BJ (cell line): ENCODE data around the gene CDH16. TPM values are rescaled to one million over a fixed set of nuclear protein-coding genes. Genes with fewer than 3 reads are reported as not detected.

ENCODE experiments used
- CTCF ChIA-PET: fragments of 350-600 bp; formaldehyde crosslinking; extraction: SDS; loops from one replicate; lab custom pipeline; 2021; ENCODE audit warnings: antibody characterized with exemption, inconsistent platforms; lab: Yijun Ruan, JAX
- POLR2A ChIA-PET: fragments of 300-600 bp; sonication (Branson Sonifier 250); formaldehyde crosslinking; extraction: SDS; loops from one replicate; lab custom pipeline; 2021; ENCODE audit warnings: antibody characterized with exemption; lab: Charles Lee
- DNase-seq: peaks from one replicate; pipeline ENCODE4 v3.0.0-alpha.2; 2011; ENCODE audit warnings: low read depth
- H3K27me3 ChIP-seq: 2 replicates; pipeline ENCODE4 v1.6.0; 2011; ENCODE audit warnings: low read length; ENCODE audit not compliant: control insufficient read depth, insufficient read depth
- H3K36me3 ChIP-seq: 2 replicates; pipeline ENCODE4 v1.5.1; 2011; ENCODE audit warnings: low read length; ENCODE audit not compliant: control insufficient read depth, insufficient read depth
- H3K4me3 ChIP-seq: 2 replicates; pipeline ENCODE4 v1.5.1; 2011; ENCODE audit warnings: low read depth, mild to moderate bottlenecking, control low read depth, low read length
- CTCF ChIP-seq: IDR thresholded peaks from 2 replicates; pipeline ENCODE4 v1.5.1; 2011; ENCODE audit warnings: low read depth, mild to moderate bottlenecking, control low read depth, inconsistent platforms, low read length, moderate library complexity; ENCODE audit not compliant: insufficient read depth
- polyA plus RNA-seq: library from polyadenylated mRNA; depleted of rRNA; stranded (reverse); fragments of >200 nt; gene quantifications from 2 replicates; pipeline ENCODE4 v1.2.3, GENCODE V29; 2011

Gene CDH16
- polyA plus RNA-seq, 1 experiment = not detected

GRCh38 chr16:66904846-66905632 is 13.6 kb downstream of the CDH16 start:
- DNase-seq = no peak
- CTCF ChIA-PET = interaction anchor here (0.6 to 5.0 kb wide), 6 partner anchors 10 to 233 kb away, joined by 3 to 33 read pairs (median 3); partner anchors contain the start of gene CDH16
- Histone ChIP-seq H3K36me3 (no peaks in the 10 kb centered on the region), H3K27me3 (no peaks in the 10 kb centered on the region; the same call in none of the 2 replicates), H3K4me3 (no peak overlapping the region)
- POLR2A ChIA-PET = no interaction called here
- no peak for TF ChIP-seq CTCF

- TF ChIP-seq CTCF = no peak
- POLR2A ChIA-PET = no interaction called here
These were observed 14.2 kb downstream of the CDH16 start for GRCh38 chr16:66904428-66904845.

DNA sequence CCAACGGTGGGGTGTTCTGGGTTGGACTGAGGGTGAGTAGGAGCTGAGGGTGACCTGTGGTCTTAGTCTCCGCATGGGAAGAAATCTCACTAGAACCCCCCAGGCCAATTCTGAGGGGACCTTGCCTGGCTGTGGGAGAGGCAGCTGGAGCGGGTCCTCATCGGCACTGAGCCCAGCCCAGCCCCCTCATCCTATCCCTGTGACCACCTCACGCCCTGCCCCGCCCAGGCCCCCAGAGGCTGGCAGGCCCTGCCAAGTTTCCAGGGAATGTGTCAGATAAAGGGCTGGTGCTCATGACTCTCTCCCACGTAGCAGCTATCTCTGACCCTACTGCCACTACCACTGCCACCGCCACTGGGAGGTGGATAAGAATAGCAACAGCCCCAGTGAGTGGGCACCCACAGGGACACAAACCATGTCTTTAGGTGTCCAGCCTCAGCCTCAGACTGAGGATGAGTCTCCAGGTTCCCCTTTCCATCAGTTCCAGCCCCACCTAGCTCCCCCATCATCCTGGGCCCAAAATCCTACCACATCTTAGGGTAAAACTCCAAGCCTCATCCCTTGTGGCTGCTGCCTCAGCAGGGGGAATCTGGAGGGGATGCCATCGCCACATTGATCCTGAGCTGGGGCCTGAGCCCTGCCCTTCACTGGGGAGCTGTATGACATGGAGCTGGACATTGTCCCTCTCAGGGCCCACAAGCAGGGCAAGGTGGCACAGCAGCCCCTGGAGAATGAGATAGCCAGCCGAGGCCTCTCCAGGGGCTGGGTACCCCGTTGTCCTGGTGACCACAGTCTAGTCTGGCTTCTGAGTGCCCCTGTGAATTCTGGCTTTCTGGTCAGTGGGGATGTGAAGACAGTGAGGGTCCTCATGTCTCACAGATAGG is 14.9 kb downstream of the CDH16 start:
- Histone ChIP-seq H3K27me3 (no peaks in the 10 kb centered on the region; the same call in none of the 2 replicates), H3K4me3 (no peak overlapping the region), H3K36me3 (no peaks in the 10 kb centered on the region)
- ChIA-PET CTCF (interaction anchor here (0.6 to 5.0 kb wide), 5 partner anchors 9 to 27 kb away, joined by 3 to 33 read pairs (median 4); partner anchors contain the start of gene CDH16), POLR2A (no interaction called here)
- DNase-seq = no peak
- no peak for TF ChIP-seq CTCF

More at GRCh38 chr16:66904428-66904845, 14.2 kb downstream of the CDH16 start:
- CTCF ChIA-PET = interaction anchor here (0.6 to 5.0 kb wide), 4 partner anchors 9 to 233 kb away, joined by 3 to 33 read pairs (median 12); partner anchors contain the start of gene CDH16
- Histone ChIP-seq H3K36me3 (no peaks in the 10 kb centered on the region), H3K27me3 (no peaks in the 10 kb centered on the region; the same call in none of the 2 replicates), H3K4me3 (no peak overlapping the region)
- DNase-seq = no peak

- DNase-seq = no peak
- POLR2A ChIA-PET = no interaction called here
- no peaks in the 10 kb centered on the region for H3K36me3 ChIP-seq
- no peak overlapping the region for H3K4me3 ChIP-seq
- CTCF ChIA-PET = interaction anchor here (0.6 to 5.0 kb wide), 7 partner anchors 8 to 34 kb away, joined by 3 to 33 read pairs (median 4); partner anchors contain the start of gene CDH16
- no peaks in the 10 kb centered on the region; the same call in none of the 2 replicates for H3K27me3 ChIP-seq
- no peak for TF ChIP-seq CTCF
These were observed 15.8 kb downstream of the CDH16 start for GRCh38 chr16:66902648-66903543.
